ENCODE measurements around the gene JMJD1C.

- TF ChIP-seq CTCF (IDR thresholded peaks at IDR 0.05): no peak
- no peak for TF ChIP-seq ATF6 (CRISPR knock-in tag; IDR thresholded peaks at IDR 0.05)
- no peak for TF ChIP-seq ZNF263 (CRISPR knock-in tag; IDR thresholded peaks at IDR 0.05; ENCODE audit: low read depth)
- TF ChIP-seq ZNF423 (CRISPR knock-in tag; IDR thresholded peaks at IDR 0.05): no peak
- TF ChIP-seq GRHL2 (CRISPR knock-in tag; IDR thresholded peaks at IDR 0.05; ENCODE audit: insufficient replicate concordance, severe bottlenecking): no peak
- TF ChIP-seq CREM (CRISPR knock-in tag; IDR thresholded peaks at IDR 0.05): no peak
- TF ChIP-seq USF1 (CRISPR knock-in tag; IDR thresholded peaks at IDR 0.05): no peak
- no peak for TF ChIP-seq IRF1 (CRISPR knock-in tag; IDR thresholded peaks at IDR 0.05)
- TF ChIP-seq ZNF121 (CRISPR knock-in tag; IDR thresholded peaks at IDR 0.05): no peak
- TF ChIP-seq TEAD4 (CRISPR knock-in tag; IDR thresholded peaks at IDR 0.05): no peak
Observed at GRCh38 chr10:63200431-63200830, 265.3 kb downstream of the JMJD1C start.
